H1 (cell line): ENCODE data around the gene B3GALNT1.

ENCODE experiments used
- CTCF ChIP-seq, 3 experiments: IDR thresholded peaks; 1 replicate in 2 of 3; 2 replicates in 1 of 3; pipeline versions ENCODE4 v1.5.1 to v1.6.1; 2011; ENCODE audit warnings: low read length in 3 of 3, mild to moderate bottlenecking in 3 of 3, inconsistent platforms in 2 of 3, low read depth in 1 of 3, moderate library complexity in 1 of 3; ENCODE audit not compliant: insufficient read depth in 1 of 3; ENCODE audit errors: control extremely low read depth in 1 of 3
- EZH2 ChIP-seq: fragments of 200-600 bp; sonication (generic); IDR thresholded peaks from 2 replicates; pipeline ENCODE4 v1.7.1; 2012; ENCODE audit warnings: low read depth, mild to moderate bottlenecking, moderate library complexity, low read length, inconsistent platforms; ENCODE audit not compliant: severe bottlenecking
- POLR2AphosphoS5 ChIP-seq: IDR thresholded peaks from 2 replicates; pipeline ENCODE4 v1.6.1; 2011; ENCODE audit warnings: low read depth, low read length
- RFX5 ChIP-seq: IDR thresholded peaks from 2 replicates; pipeline ENCODE4 v1.6.1; 2011; ENCODE audit warnings: low read depth, low read length, improper control_type of control experiment, borderline replicate concordance

DNA sequence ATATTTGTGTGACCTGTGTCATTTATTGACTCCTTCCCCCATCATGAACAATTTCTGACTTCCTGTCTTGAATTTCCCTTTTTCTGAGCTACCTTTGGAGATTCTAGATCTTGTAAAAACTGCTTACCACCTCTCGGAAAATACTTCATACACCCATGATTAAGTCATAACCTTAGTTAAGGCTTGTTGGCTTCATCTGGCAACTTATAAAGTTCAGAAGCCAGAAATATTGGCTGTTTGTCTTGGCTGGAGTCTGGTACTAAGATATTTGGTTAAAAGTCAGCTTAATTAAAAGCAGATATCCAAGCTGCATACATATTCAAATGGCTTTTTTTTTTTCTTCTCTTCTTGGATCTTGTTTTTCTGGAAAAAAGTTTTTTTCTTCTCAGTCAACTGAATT, 37.3 kb upstream of the B3GALNT1 start:
- TF ChIP-seq EZH2 (no peak), CTCF (IDR thresholded peaks at IDR 0.05; ENCODE audit: control extremely low read depth in 1 of 3, insufficient read depth in 1 of 3, low read depth in 1 of 3, low read length in 3 of 3) (no peak), POLR2AphosphoS5 (no peak), RFX5 (no peak)
